ENCODE data around the gene NAGS.

Gene NAGS

DNA sequence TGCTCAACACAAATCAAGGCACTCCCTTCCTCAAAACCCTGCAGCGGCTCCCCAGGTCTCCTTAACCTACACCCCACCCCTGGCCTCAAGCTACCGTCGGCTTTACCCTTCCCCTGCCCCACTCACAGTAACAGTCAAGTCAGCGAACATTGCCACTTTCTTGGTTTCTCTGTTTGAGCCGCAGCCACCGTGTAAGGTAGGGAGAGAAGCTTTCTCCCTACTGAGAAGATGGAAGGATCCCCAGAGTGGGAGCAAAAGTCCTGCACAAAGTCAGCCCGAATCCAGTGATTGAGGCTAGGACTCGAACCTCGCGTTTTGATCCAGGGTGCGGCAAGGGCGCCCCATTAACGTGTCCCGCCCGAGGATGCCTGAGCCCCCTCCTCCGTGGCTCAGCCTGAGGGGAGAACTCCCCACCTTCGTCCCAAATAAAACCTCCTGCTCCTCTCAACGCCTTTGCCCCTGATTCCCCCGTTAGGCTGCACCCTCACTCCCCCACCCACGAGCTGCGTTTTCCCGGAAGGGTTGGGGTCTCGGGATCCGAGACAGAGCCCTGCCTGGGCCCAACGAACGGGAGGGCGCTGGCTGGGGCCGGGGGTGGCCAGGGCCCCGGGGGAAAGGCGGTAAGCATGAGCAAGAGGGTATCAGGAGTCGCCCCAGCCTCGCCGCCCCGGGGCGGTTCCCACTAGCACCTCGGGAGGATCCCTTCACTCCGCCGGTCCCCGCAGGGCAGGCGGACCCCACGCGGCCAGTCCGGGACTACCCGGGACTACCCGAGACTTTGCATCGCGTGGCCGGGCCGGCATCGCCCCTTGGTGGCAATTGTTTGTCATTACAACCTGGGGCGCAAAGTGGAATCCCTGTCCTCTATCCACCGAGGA is 9.9 kb upstream of the NAGS start (continued):
- TF ChIP-seq, protein P1, sequence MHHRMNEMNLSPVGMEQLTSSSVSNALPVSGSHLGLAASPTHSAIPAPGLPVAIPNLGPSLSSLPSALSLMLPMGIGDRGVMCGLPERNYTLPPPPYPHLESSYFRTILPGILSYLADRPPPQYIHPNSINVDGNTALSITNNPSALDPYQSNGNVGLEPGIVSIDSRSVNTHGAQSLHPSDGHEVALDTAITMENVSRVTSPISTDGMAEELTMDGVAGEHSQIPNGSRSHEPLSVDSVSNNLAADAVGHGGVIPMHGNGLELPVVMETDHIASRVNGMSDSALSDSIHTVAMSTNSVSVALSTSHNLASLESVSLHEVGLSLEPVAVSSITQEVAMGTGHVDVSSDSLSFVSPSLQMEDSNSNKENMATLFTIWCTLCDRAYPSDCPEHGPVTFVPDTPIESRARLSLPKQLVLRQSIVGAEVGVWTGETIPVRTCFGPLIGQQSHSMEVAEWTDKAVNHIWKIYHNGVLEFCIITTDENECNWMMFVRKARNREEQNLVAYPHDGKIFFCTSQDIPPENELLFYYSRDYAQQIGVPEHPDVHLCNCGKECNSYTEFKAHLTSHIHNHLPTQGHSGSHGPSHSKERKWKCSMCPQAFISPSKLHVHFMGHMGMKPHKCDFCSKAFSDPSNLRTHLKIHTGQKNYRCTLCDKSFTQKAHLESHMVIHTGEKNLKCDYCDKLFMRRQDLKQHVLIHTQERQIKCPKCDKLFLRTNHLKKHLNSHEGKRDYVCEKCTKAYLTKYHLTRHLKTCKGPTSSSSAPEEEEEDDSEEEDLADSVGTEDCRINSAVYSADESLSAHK (tag by site-specific recombination; IDR thresholded peaks at IDR 0.05) = no peak
- TF ChIP-seq ZNF596 (tag by site-specific recombination; IDR thresholded peaks at IDR 0.05) (no peak), ZNF239 (tag by site-specific recombination; IDR thresholded peaks at IDR 0.05) (no peak), TRIM28 (IDR thresholded peaks at IDR 0.05; ENCODE audit: borderline replicate concordance, low read length) (no peak), YY1 (tag by site-specific recombination; IDR thresholded peaks at IDR 0.05) (no peak), RBAK (tag by site-specific recombination; IDR thresholded peaks at IDR 0.05) (no peak), PRDM1 (tag by site-specific recombination; IDR thresholded peaks at IDR 0.05) (0 out of 2 replicates have a peak, but pooled peaks have one; percentile 8), BCL11A (tag by site-specific recombination; IDR thresholded peaks at IDR 0.05; ENCODE audit: low read depth) (no peak), ZNF777 (tag by site-specific recombination; IDR thresholded peaks at IDR 0.05; ENCODE audit: borderline replicate concordance) (no peak), REPIN1 (tag by site-specific recombination; IDR thresholded peaks at IDR 0.05; ENCODE audit: low read depth) (no peak), ZFHX2 (tag by site-specific recombination; conservative IDR thresholded peaks at IDR 0.05) (0 out of 2 replicates have a peak, but pooled peaks have one; percentile 29), ZNF37A (tag by site-specific recombination; IDR thresholded peaks at IDR 0.05) (no peak), ZNF513 (tag by site-specific recombination; IDR thresholded peaks at IDR 0.05) (no peak), KLF17 (tag by site-specific recombination; IDR thresholded peaks at IDR 0.05) (no peak; the same call in 1 of the 2 replicates), ZNF174 (tag by site-specific recombination; IDR thresholded peaks at IDR 0.05) (no peak), PATZ1 (tag by site-specific recombination; IDR thresholded peaks at IDR 0.05) (peak; percentile 40; the same call in 1 of the 2 replicates), SCRT2 (tag by site-specific recombination; IDR thresholded peaks at IDR 0.05) (no peak), MYNN (tag by site-specific recombination; IDR thresholded peaks at IDR 0.05; ENCODE audit: borderline replicate concordance) (no peak), ZBTB7A (tag by site-specific recombination; IDR thresholded peaks at IDR 0.05; ENCODE audit: low read depth) (no peak; the same call in 1 of the 2 replicates), ZBTB10 (tag by site-specific recombination; IDR thresholded peaks at IDR 0.05) (peak; percentile 52; the same call in 1 of the 2 replicates), ZBTB48 (tag by site-specific recombination; IDR thresholded peaks at IDR 0.05) (peak; percentile 62), ZNF10 (tag by site-specific recombination; IDR thresholded peaks at IDR 0.05) (no peak)
- TF ChIP-seq, protein P2, sequence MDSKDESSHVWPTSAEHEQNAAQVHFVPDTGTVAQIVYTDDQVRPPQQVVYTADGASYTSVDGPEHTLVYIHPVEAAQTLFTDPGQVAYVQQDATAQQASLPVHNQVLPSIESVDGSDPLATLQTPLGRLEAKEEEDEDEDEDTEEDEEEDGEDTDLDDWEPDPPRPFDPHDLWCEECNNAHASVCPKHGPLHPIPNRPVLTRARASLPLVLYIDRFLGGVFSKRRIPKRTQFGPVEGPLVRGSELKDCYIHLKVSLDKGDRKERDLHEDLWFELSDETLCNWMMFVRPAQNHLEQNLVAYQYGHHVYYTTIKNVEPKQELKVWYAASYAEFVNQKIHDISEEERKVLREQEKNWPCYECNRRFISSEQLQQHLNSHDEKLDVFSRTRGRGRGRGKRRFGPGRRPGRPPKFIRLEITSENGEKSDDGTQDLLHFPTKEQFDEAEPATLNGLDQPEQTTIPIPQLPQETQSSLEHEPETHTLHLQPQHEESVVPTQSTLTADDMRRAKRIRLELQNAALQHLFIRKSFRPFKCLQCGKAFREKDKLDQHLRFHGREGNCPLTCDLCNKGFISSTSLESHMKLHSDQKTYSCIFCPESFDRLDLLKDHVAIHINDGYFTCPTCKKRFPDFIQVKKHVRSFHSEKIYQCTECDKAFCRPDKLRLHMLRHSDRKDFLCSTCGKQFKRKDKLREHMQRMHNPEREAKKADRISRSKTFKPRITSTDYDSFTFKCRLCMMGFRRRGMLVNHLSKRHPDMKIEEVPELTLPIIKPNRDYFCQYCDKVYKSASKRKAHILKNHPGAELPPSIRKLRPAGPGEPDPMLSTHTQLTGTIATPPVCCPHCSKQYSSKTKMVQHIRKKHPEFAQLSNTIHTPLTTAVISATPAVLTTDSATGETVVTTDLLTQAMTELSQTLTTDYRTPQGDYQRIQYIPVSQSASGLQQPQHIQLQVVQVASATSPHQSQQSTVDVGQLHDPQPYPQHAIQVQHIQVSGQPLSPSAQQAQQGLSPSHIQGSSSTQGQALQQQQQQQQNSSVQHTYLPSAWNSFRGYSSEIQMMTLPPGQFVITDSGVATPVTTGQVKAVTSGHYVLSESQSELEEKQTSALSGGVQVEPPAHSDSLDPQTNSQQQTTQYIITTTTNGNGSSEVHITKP (tag by site-specific recombination; IDR thresholded peaks at IDR 0.05) = peak; percentile 84
- TF ChIP-seq, protein P3, sequence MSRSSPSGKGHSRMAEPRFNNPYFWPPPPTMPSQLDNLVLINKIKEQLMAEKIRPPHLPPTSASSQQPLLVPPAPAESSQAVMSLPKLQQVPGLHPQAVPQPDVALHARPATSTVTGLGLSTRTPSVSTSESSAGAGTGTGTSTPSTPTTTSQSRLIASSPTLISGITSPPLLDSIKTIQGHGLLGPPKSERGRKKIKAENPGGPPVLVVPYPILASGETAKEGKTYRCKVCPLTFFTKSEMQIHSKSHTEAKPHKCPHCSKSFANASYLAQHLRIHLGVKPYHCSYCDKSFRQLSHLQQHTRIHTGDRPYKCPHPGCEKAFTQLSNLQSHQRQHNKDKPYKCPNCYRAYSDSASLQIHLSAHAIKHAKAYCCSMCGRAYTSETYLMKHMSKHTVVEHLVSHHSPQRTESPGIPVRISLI (tag by site-specific recombination; IDR thresholded peaks at IDR 0.05) = no peak

Data from HEK293 (cell line).